ENCODE measurements around the gene CNTNAP5.

- no peak for TF ChIP-seq MAZ (CRISPR knock-in tag; conservative IDR thresholded peaks at IDR 0.05 in 1 of 2, IDR thresholded peaks at IDR 0.05 in 1 of 2)
- TF ChIP-seq CBFB (CRISPR knock-in tag; IDR thresholded peaks at IDR 0.05) = no peak
- no peak for TF ChIP-seq CTCF (IDR thresholded peaks at IDR 0.05 in 2 of 3, conservative IDR thresholded peaks at IDR 0.05 in 1 of 3; ENCODE audit: insufficient read depth in 2 of 3, low read depth in 1 of 3, low read length in 3 of 3)
- no peak for TF ChIP-seq SNIP1 (IDR thresholded peaks at IDR 0.05; ENCODE audit: low read depth)
Observed at GRCh38 chr2:124343827-124344498, 318.9 kb downstream of the CNTNAP5 start.

Measured in K562 (cell line).